ENCODE measurements around the gene MCM9. TPM values are rescaled to one million over a fixed set of nuclear protein-coding genes. Genes with fewer than 3 reads are reported as not detected.

Gene MCM9
- total and polyA plus RNA-seq, 2 of the 4 experiments (the other 2 are of a cell fraction) = 3.5 to 7.2 TPM

GRCh38 chr6:118967239-118967638, 32.3 kb upstream of the MCM9 start:
- no peak overlapping the region for H3K56ac ChIP-seq (ENCODE audit: extremely low read depth, insufficient read depth, low read length)
- POLR2A ChIA-PET (ENCODE audit: unreplicated experiment) = no interaction called here
- H4K91ac ChIP-seq (ENCODE audit: insufficient read depth, low read depth, low read length) = no peak overlapping the region
- no peak overlapping the region for H3K4me2 ChIP-seq (ENCODE audit: low read depth, low read length)
- H3K36me3 ChIP-seq (ENCODE audit: control insufficient read depth, insufficient read depth, low read length) = no peaks in the 10 kb centered on the region
- DNase-seq (no peak), ATAC-seq (ENCODE audit: low read depth) (no peak)
- no peak overlapping the region for H3K4me3 ChIP-seq (ENCODE audit: insufficient read depth, low read depth, low read length)
- no peak for TF ChIP-seq NFE2L2 (IDR thresholded peaks at IDR 0.05; ENCODE audit: low read depth, low read length)
- no peak for TF ChIP-seq ELK1 (IDR thresholded peaks at IDR 0.05; ENCODE audit: borderline replicate concordance, low read depth, low read length)
- no peak overlapping the region for H2AFZ ChIP-seq (replicated peaks; ENCODE audit: low read length, poor library complexity)
- intact Hi-C loops (cut with micrococcal nuclease) (loop anchor here (5.0 kb wide), 1 partner anchor 385 kb away; no protein-coding TSS in a partner anchor), dilution Hi-C loops (cut with HindIII; ENCODE audit: low sequenced_read_pairs, unreplicated experiment) (no loop called here), in situ Hi-C loops (cut with MboI; ENCODE audit: low sequenced_read_pairs) (loop anchor here (5.0 kb wide), 1 partner anchor 150 kb away; no protein-coding TSS in a partner anchor)
- WGBS, 2 experiments (ENCODE audit: extremely low coverage in 2 of 2, insufficient read length in 1 of 2) = no CpG with 5 or more reads among the region's 2 CpGs
- H3K9ac ChIP-seq (ENCODE audit: low read depth, low read length) = no peak overlapping the region
- no peaks in the 10 kb centered on the region for H3K4me1 ChIP-seq (ENCODE audit: control insufficient read depth, insufficient read depth, low read length)
- no peak overlapping the region for H2BK20ac ChIP-seq (ENCODE audit: low read depth, low read length)
- no peaks in the 10 kb centered on the region for H4K20me1 ChIP-seq (ENCODE audit: insufficient read depth, low read length)
- H2BK120ac ChIP-seq (ENCODE audit: low read depth, low read length) = no peak overlapping the region
- H3K18ac ChIP-seq (ENCODE audit: low read depth, low read length) = no peak overlapping the region
- H3K23ac ChIP-seq (ENCODE audit: low read depth, low read length) = no peak overlapping the region
- H3K9me3 ChIP-seq (ENCODE audit: control insufficient read depth, insufficient read depth, low read length) = no peaks in the 10 kb centered on the region
- no peak overlapping the region for H2AK5ac ChIP-seq (ENCODE audit: low read depth, low read length)
- CTCF ChIA-PET = interaction anchor here (1.3 kb wide), 1 partner anchor 144 kb away, joined by 3 read pairs; no protein-coding TSS in a partner anchor
- BruUV-seq (replicated peaks) = no TSS peak
- H4K5ac ChIP-seq (ENCODE audit: low read depth, low read length) = no peak overlapping the region
- H2BK15ac ChIP-seq (ENCODE audit: low read depth, low read length) = no peak overlapping the region
- H3K27ac ChIP-seq (ENCODE audit: insufficient read depth, low read length) = no peak overlapping the region
- H4K8ac ChIP-seq (ENCODE audit: low read depth in 2 of 2, low read length in 2 of 2) = no peak overlapping the region
- no peak overlapping the region for H3K4ac ChIP-seq (ENCODE audit: low read depth, low read length)
- H2BK5ac ChIP-seq (ENCODE audit: low read depth, low read length, poor library complexity, severe bottlenecking) = no peak overlapping the region
- H3K9me1 ChIP-seq (ENCODE audit: insufficient read depth, low read length) = no peaks in the 10 kb centered on the region
- no peaks in the 10 kb centered on the region for H3K27me3 ChIP-seq (ENCODE audit: control insufficient read depth, insufficient read depth, low read length)
- no peaks in the 10 kb centered on the region for H3K79me1 ChIP-seq (ENCODE audit: low read depth in 1 of 2, low read length in 2 of 2)
- H3K14ac ChIP-seq (replicated peaks; ENCODE audit: low read depth, low read length) = no peak overlapping the region
- H2AK9ac ChIP-seq (replicated peaks; ENCODE audit: low read depth, low read length, poor library complexity) = no peak overlapping the region

All from IMR-90 (cell line).